CD4-positive, alpha-beta memory T cell (primary cell): Measurements from ENCODE around the gene WNT8B. TPM values are rescaled to one million over a fixed set of nuclear protein-coding genes. Genes with fewer than 3 reads are reported as not detected.

ENCODE experiments used
- CTCF ChIA-PET: fragments of 350-600 bp; sonication (Branson Sonifier 250); formaldehyde crosslinking; loops from one replicate; lab custom pipeline; 2021; ENCODE audit warnings: inconsistent platforms; ENCODE audit not compliant: partially characterized antibody; lab: Charles Lee
- POLR2A ChIA-PET: fragments of 350-600 bp; sonication (Branson Sonifier 250); formaldehyde crosslinking; loops from one replicate; lab custom pipeline; 2021; ENCODE audit not compliant: partially characterized antibody; lab: Charles Lee
- DNase-seq, 5 donors: peaks; one replicate each; pipeline versions ENCODE4 v3.0.0 to v3.0.0-alpha.2; 2020 to 2022; ENCODE audit warnings: mixed read lengths in 1 of 5
- H3K27ac ChIP-seq: one replicate; pipeline ENCODE4 v1.7.0; 2013; ENCODE audit warnings: low read depth, low read length
- H3K27me3 ChIP-seq: 2 replicates; pipeline ENCODE4 v1.7.0; 2013; ENCODE audit warnings: mild to moderate bottlenecking, low read length, moderate library complexity; ENCODE audit not compliant: insufficient read depth
- H3K36me3 ChIP-seq: 2 replicates; pipeline ENCODE4 v1.7.0; 2013; ENCODE audit warnings: mild to moderate bottlenecking, low read length, moderate library complexity; ENCODE audit not compliant: insufficient read depth
- H3K4me1 ChIP-seq: 2 replicates; pipeline ENCODE4 v1.7.0; 2013; ENCODE audit warnings: mild to moderate bottlenecking, low read length, moderate library complexity; ENCODE audit not compliant: insufficient read depth
- H3K4me3 ChIP-seq, 2 donors: one replicate each; pipeline ENCODE4 v1.7.0; 2013; ENCODE audit warnings: low read length in 2 of 2, mild to moderate bottlenecking in 1 of 2
- H3K9me3 ChIP-seq, 2 donors: one replicate each; pipeline ENCODE4 v1.7.0; 2013; ENCODE audit warnings: low read length in 2 of 2, control low read depth in 1 of 2; ENCODE audit not compliant: control insufficient read depth in 1 of 2
- H3K27ac Mint-ChIP-seq, 7 donors: one replicate each; pipeline ENCODE4 v1.8.0; 2020 to 2021; ENCODE audit warnings: mixed read lengths in 7 of 7, mild to moderate bottlenecking in 6 of 7, inconsistent platforms in 3 of 7, moderate library complexity in 3 of 7
- H3K27me3 Mint-ChIP-seq, 2 donors: one replicate each; pipeline ENCODE4 v1.8.0; 2020 to 2021; ENCODE audit warnings: mixed read lengths in 2 of 2
- H3K36me3 Mint-ChIP-seq, 2 donors: one replicate each; pipeline ENCODE4 v1.8.0; 2020 to 2021; ENCODE audit warnings: mixed read lengths in 2 of 2, inconsistent platforms in 1 of 2, mild to moderate bottlenecking in 1 of 2
- H3K4me1 Mint-ChIP-seq, 4 donors: one replicate each; pipeline ENCODE4 v1.8.0; 2020 to 2021; ENCODE audit warnings: mixed read lengths in 4 of 4, mild to moderate bottlenecking in 1 of 4
- H3K4me3 Mint-ChIP-seq, 8 donors: one replicate each; pipeline ENCODE4 v1.8.0; 2020 to 2021; ENCODE audit warnings: mixed read lengths in 8 of 8, mild to moderate bottlenecking in 7 of 8, moderate library complexity in 6 of 8, inconsistent platforms in 3 of 8
- H3K9me3 Mint-ChIP-seq, 8 donors: one replicate each; pipeline ENCODE4 v1.8.0; 2020 to 2021; ENCODE audit warnings: mixed read lengths in 8 of 8, mild to moderate bottlenecking in 5 of 8, inconsistent platforms in 3 of 8, moderate library complexity in 1 of 8
- intact Hi-C: fragments of 100-400 bp; cut with micrococcal nuclease; formaldehyde crosslinking; loops from one replicate; pipeline ENCODE4 v1.15.1; 2023
- polyA plus RNA-seq, 2 donors: library from polyadenylated mRNA; unstranded; fragments of 300-500 nt; fragmentation: Illumina TruSeq; gene quantifications; one replicate each; pipeline ENCODE4 v1.2.3, GENCODE V29; 2021
- total RNA-seq, 2 experiments: library from RNA; stranded (reverse); gene quantifications; one replicate each; pipeline ENCODE4 v1.2.3, GENCODE V29; 2021

Gene WNT8B
- total and polyA plus RNA-seq, 4 experiments from 2014 or later, result not detected

DNA sequence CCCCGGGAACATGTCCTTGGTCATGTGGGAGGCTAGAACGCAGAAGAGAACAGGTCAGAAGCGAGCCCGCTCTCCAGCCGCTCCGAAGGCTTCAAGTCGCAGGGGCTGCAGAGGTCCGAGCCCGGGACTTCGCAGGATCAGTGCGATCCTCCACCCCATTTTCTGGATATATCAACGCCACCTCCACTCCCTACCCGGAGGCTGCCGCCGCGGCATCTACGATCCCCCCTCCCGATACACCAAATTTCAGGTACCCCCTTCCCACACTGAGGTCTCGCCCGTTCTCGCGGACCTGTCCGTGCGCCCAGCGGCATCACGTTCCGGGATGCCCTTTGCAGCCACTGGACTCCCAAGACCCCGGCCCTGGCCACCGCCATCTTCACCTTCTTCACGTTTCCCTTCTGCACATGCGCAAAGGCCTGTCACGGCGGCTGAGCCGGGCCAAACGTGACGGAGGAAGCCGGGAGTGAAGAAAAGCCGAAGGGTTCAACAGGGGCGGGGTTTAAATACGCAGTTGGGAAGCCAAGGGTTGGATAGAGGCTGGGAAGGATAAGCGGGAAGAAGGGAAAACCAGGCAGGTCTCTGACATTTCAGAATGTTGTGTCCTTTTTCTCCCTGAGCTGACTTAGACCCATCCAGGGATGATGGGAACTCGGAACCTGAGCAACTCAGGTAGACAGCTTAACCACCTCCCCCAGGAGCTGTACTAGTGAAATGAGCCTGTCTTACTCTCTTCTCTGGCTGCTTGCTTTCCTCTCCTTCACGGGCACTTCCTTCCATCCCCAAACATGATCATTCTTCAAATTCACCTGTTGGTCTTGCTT is 66.9 kb downstream of the WNT8B start, which contains the start of gene NDUFB8:
Gene NDUFB8, minus strand, starts transcription at position 397 of the 824 bp plus-strand sequence. Its CDS starts 20 bp downstream, at position 377.
- no peaks in the 10 kb centered on the region for H3K27me3 Mint-ChIP-seq
- Histone ChIP-seq H3K4me1 (peaks cover 34% of the 10 kb centered on the region), H3K27me3 (no peaks in the 10 kb centered on the region), H3K9me3 (no peaks in the 10 kb centered on the region), H3K36me3 (peaks cover 22% of the 10 kb centered on the region), H3K4me3 (peak within 1 kb of the TSS; percentile 87 to 100), H3K27ac (peak within 1 kb of the TSS; percentile 90)
- ChIA-PET POLR2A (interaction anchor here (1.2 to 1.7 kb wide), 2 partner anchors 11 to 18 kb away, joined by 3 to 9 read pairs; no protein-coding TSS in a partner anchor), CTCF (interaction anchor here (0.7 to 5.3 kb wide), 5 partner anchors 11 to 47 kb away, joined by 3 to 31 read pairs (median 6); no protein-coding TSS in a partner anchor)
- H3K4me3 Mint-ChIP-seq, result peak within 1 kb of the TSS; percentile 85 to 100 (median 100)
- peaks cover 21 to 45% (median 30%) of the 10 kb centered on the region in 4 donors for H3K4me1 Mint-ChIP-seq
- H3K27ac Mint-ChIP-seq, result peak within 1 kb of the TSS; percentile 79 to 100 (median 99)
- H3K36me3 Mint-ChIP-seq, result peaks cover 14 to 38% of the 10 kb centered on the region in 2 donors
- intact Hi-C loops, result loop anchor here (1.0 to 10.0 kb wide), 3 partner anchors 18 to 795 kb away; partner anchors contain the start of genes COX15, CUTC and LZTS2
- H3K9me3 Mint-ChIP-seq, result no peaks in the 10 kb centered on the region
- DNase-seq, result peak; percentile 85 to 89 (median 86)

- intact Hi-C loops, result loop anchor here (10.0 kb wide), 2 partner anchors 463 to 797 kb away; partner anchors contain the start of genes COX15, CUTC and LZTS2
Observed at GRCh38 chr10:100531761-100532160, 69.0 kb downstream of the WNT8B start.

More at GRCh38 chr10:100531761-100532160, 69.0 kb downstream of the WNT8B start:
- Mint-ChIP-seq H3K27me3 (no peaks in the 10 kb centered on the region), H3K4me3 (peak overlapping the region in 1 of 8 donors; percentile 32), H3K4me1 (peaks cover 19 to 37% (median 29%) of the 10 kb centered on the region in 4 donors), H3K27ac (peak overlapping the region in 1 of 7 donors; percentile 63), H3K36me3 (peaks cover 0 to 19% of the 10 kb centered on the region in 2 donors), H3K9me3 (no peaks in the 10 kb centered on the region)
- no peaks in the 10 kb centered on the region for H3K9me3 ChIP-seq
- no peak overlapping the region for H3K4me3 ChIP-seq
- H3K27me3 ChIP-seq, result no peaks in the 10 kb centered on the region
- peaks cover 48% of the 10 kb centered on the region for H3K4me1 ChIP-seq
- DNase-seq, result no peak
- no peak overlapping the region for H3K27ac ChIP-seq
- peaks cover 3% of the 10 kb centered on the region for H3K36me3 ChIP-seq
- CTCF ChIA-PET, result interaction anchor here (3.0 kb wide), 1 partner anchor 13 kb away, joined by 13 read pairs; no protein-coding TSS in a partner anchor
- POLR2A ChIA-PET, result no interaction called here

Other genes starting within 250 kb of the WNT8B start
- 10 to 100 TPM; 17.6 to 18.0 TPM for gene CHUK, start 233.4 kb upstream of the WNT8B start, total RNA-seq
- gene CHUK, start 233.4 kb upstream of the WNT8B start, polyA plus RNA-seq, result 10 to 100 TPM; 11.2 to 16.6 TPM
- gene CWF19L1, start 195.4 kb upstream of the WNT8B start, total RNA-seq, result 10 to 100 TPM; 40.7 to 44.0 TPM
- gene CWF19L1, start 195.4 kb upstream of the WNT8B start, polyA plus RNA-seq, result 10 to 100 TPM; 18.4 to 33.4 TPM
- 10 to 100 TPM; 32.0 to 38.5 TPM for gene BLOC1S2, start 176.3 kb upstream of the WNT8B start, total RNA-seq
- 10 to 100 TPM; 66.8 to 77.8 TPM for gene BLOC1S2, start 176.3 kb upstream of the WNT8B start, polyA plus RNA-seq
- gene PKD2L1, start 132.8 kb upstream of the WNT8B start, total RNA-seq, result not detected
- not detected for gene PKD2L1, start 132.8 kb upstream of the WNT8B start, polyA plus RNA-seq
- gene SCD, start 115.8 kb upstream of the WNT8B start, total RNA-seq, result under 1 TPM; 0.61 to 1.00 TPM
- gene SCD, start 115.8 kb upstream of the WNT8B start, polyA plus RNA-seq, result 1 to 10 TPM in 1 of 2 donors, under 1 TPM in 1; 0.77 to 1.4 TPM
- gene SEC31B, start 56.9 kb downstream of the WNT8B start, total RNA-seq, result 10 to 100 TPM; 64.0 to 70.9 TPM
- gene SEC31B, start 56.9 kb downstream of the WNT8B start, polyA plus RNA-seq, result 1 to 10 TPM in 1 of 2 donors, under 1 TPM in 1; 0.76 to 2.4 TPM
- gene NDUFB8, start 66.9 kb downstream of the WNT8B start, total RNA-seq, result 100 to 1,000 TPM; 141 to 162 TPM
- 100 to 1,000 TPM; 473 to 613 TPM for gene NDUFB8, start 66.9 kb downstream of the WNT8B start, polyA plus RNA-seq
- gene HIF1AN, start 72.9 kb downstream of the WNT8B start, total RNA-seq, result 10 to 100 TPM; 69.6 to 69.8 TPM
- gene HIF1AN, start 72.9 kb downstream of the WNT8B start, polyA plus RNA-seq, result 10 to 100 TPM; 26.8 to 36.8 TPM